IPS-11a (cell line): ENCODE measurements around the gene METRN.
A peak's percentile ranks its signal among the peaks of the same experiment; 100 is the strongest.
"Not testable (repeated sequence)": the region's sequence is repeated elsewhere in the genome, so short reads cannot be mapped to it uniquely, and the experiment has no call there.

Experiments used
- H3K4me3 ChIP-seq: one replicate; pipeline ENCODE4 v1.5.1; 2013; ENCODE audit warnings: low read depth, low read length, control low read depth

Gene METRN

GRCh38 chr16:708019-708418, 6.9 kb upstream of the METRN start:
- no peak overlapping the region for H3K4me3 ChIP-seq

DNA sequence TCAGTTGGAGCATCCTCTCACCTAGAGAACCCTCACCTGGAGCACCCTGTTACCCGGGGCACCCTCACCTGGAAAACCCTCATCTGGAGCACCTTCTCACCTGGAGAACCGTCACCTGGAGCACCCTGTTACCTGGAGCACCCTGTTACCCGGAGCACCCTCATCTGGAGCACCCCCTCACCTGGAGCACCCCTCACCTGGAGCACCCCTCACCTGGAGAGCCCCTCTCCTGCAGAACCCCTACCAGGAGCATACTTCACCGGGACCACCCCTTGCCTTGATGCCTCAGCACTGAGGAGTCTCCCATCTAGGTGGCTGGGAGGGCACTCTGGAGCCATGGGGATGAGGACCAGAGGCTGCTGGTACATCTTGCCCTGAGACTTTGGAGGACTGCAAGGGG, 6.0 kb upstream of the METRN start:
- no peak overlapping the region for H3K4me3 ChIP-seq

GRCh38 chr16:709566-710499, 5.1 kb upstream of the METRN start:
- no peak overlapping the region for H3K4me3 ChIP-seq

- H3K4me3 ChIP-seq = no peak overlapping the region
Measured at GRCh38 chr16:710500-711075, 4.3 kb upstream of the METRN start.

DNA sequence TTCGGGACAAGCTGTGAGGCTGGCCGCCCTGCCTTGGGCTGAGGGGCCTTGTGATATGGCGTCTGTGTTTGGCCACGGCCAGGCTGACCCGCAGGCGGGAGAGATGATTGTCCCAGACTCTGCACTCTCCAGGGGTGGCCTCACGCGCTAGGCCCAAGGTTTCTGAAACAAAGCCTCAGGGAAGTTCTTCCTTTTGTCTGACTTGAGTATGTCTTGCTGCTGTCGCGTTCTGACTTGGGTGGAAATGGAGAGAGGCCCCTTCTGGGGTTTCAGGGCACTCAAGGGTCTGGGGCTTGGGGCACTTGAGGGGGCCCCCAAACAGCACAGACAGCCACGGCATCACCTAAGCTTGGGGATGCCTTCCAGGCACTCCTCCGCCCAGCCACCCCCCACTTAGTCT, 3.8 kb upstream of the METRN start:
- H3K4me3 ChIP-seq = no peak overlapping the region

DNA sequence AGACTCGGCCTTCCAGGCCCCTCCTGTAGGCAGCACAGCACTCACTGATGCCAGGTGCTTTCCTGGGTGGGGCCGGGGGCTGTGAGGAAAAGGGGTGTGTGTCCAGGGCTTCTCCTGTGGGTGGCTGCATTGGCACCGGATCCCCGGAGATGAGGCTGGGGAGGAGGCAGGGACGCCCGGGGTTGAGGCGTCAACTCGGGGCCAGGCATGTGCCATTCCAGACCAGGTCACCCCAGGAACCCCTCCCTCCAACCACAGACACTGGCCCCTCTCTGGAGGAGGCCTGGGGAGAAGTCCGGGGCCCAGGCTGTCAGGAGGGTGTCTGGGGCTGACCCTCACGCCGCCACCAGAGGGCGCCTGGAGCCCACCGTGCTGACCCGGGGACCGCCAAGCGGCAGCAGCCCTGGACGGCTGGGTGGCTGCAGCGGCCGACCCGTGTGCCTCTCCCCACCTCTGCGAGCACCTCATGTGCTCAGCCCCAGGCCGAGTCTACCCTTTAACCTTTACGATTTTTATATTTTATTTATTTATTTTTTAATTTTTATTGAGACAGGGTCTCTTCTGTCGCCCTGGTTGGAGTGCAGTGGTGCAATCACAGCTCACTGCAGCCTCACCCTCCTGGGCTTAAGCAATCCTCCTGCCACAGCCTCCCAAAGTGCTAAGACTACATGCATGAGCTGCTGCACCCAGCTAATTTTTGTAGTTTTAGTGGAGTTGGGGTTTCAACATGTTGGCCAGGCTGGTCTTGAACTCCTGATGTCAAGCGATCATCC, 3.2 kb upstream of the METRN start:
- no peak overlapping the region for H3K4me3 ChIP-seq

DNA sequence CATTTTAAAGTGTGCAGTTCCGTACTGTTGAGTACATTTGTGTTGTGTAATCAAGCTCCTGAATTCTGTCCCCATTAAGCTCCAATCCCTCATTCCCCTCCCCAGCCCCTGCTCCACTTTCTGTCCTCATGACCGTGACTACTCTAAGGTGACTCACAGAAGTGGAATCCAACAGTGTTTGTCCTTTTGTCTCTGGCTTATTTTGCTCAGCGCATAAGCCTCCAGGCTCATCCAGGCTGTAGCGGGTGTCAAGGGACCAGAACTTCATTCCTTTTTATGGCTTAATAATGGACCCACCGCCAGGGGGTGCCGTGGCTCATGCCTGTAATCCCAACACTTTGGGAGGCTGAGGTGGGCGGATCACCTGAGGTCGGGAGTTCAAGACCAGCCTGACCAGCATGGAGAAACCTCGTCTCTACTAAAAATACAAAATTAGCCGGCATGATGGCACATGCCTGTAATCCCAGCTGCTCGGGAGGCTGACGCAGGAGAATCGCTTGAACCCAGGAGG, 2.1 kb upstream of the METRN start:
- not testable (repeated sequence) for H3K4me3 ChIP-seq

- no peak overlapping the region for H3K4me3 ChIP-seq
Measured at GRCh38 chr16:714079-714478, 839 bp upstream of the METRN start.

DNA sequence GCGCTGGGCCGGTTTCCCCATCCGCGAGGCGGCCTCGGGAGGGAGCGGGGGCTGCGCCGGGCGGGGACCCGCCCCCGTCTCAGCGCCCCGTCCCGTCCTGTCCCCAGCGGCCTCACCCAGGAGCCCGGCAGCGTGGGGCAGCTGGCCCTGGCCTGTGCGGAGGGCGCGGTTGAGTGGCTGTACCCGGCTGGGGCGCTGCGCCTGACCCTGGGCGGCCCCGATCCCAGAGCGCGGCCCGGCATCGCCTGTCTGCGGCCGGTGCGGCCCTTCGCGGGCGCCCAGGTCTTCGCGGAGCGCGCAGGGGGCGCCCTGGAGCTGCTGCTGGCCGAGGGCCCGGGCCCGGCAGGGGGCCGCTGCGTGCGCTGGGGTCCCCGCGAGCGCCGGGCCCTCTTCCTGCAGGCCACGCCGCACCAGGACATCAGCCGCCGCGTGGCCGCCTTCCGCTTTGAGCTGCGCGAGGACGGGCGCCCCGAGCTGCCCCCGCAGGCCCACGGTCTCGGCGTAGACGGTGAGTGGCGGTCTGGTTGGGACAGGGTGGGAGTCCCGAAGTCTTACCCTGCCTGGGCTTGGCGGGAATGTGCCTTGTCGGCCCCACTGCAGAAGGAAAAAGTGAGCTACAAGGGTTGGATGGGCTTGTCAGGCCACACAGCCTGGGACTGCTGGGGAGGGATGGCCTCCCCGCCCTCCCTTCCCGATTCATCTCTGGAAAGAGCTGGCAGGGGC, 720 bp downstream of the METRN start:
- H3K4me3 ChIP-seq = peak overlapping the region; percentile 18

- H3K4me3 ChIP-seq = no peak overlapping the region
Measured at GRCh38 chr16:716200-716568, 1.3 kb downstream of the METRN start.

DNA sequence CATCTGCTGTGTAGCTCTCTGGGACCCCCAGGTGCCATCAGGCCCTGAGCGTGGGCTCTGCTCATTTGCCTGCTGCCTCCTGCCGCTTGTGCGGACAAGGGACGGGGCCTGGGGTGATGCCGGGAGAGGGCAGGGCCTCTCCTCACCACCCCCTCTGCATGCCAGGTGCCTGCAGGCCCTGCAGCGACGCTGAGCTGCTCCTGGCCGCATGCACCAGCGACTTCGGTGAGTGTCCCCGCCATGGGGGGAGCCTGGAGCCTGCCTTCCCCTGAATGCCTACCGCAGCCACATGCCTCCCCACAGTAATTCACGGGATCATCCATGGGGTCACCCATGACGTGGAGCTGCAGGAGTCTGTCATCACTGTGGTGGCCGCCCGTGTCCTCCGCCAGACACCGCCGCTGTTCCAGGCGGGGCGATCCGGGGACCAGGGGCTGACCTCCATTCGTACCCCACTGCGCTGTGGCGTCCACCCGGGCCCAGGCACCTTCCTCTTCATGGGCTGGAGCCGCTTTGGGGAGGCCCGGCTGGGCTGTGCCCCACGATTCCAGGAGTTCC, 1.9 kb downstream of the METRN start:
- H3K4me3 ChIP-seq = no peak overlapping the region

DNA sequence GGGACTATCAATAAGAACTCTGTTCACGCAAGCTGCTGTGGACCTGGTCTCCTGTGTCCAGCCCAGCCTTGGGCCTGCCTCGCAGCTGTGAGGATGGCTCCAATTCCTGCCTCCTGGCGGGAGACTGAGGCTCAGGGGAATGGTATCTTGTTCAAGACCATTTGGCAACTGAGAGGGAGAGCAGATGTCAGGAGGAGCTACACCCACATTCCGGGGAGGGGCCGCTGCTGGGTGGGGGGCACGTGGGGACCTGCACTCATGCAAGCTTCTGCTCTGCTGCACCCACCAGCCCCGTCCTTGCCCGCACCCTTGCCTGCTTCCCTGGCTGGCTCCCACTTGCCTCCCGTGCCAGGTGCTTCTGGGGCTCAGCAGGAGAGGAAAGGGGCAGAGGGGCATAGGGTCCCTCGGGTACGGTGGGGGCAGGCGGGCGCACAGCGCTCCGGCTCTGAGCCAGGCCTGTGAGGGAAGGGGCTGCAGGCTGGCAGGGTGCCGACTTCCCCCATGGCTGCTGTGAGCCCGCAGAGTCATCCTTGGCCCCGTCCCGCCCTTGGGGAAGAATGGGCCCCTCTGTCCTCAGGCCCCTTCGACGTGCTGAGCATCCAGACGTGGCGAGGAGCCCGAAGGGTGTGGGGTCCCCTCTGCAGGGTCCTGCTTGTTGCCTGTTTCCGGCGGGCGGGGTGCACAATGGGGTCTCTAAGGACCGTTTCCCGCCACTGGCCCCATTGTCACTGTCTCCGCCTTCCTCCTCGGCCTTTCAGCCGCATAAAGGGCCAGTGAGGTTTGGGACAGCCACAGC, 2.7 kb downstream of the METRN start:
- H3K4me3 ChIP-seq = no peak overlapping the region

GRCh38 chr16:718389-718788, 3.5 kb downstream of the METRN start:
- H3K4me3 ChIP-seq = no peak overlapping the region

GRCh38 chr16:718922-719321, 4.0 kb downstream of the METRN start:
- no peak overlapping the region for H3K4me3 ChIP-seq

GRCh38 chr16:719815-720446, 5.0 kb downstream of the METRN start:
- H3K4me3 ChIP-seq = peak overlapping the region; percentile 73

- peak overlapping the region; percentile 73 for H3K4me3 ChIP-seq
Measured at GRCh38 chr16:720447-720989, 5.6 kb downstream of the METRN start.

GRCh38 chr16:720990-721764, 6.3 kb downstream of the METRN start, which contains the start of gene ANTKMT:
Gene ANTKMT, plus strand, starts transcription at chr16:721146. Its CDS starts 129 bp downstream, at chr16:721275.
- H3K4me3 ChIP-seq = peak within 1 kb of the TSS; percentile 73
